Karpas-422 (cell line): ENCODE results near the gene ZNF594. TPM values are rescaled to one million over a fixed set of nuclear protein-coding genes. Genes with fewer than 3 reads are reported as not detected.
"Not testable (repeated sequence)": the region's sequence is repeated elsewhere in the genome, so short reads cannot be mapped to it uniquely, and the experiment has no call there.

Experiments
- DNase-seq: peaks from one replicate; pipeline ENCODE4 v3.0.0-alpha.2; 2015
- H2AFZ ChIP-seq: fragments of 200-600 bp; sonication (generic); 2 replicates; pipeline ENCODE4 v1.6.1; 2014; ENCODE audit warnings: antibody characterized with exemption, low read length, mixed read lengths
- H3K27ac ChIP-seq: fragments of 200-600 bp; sonication (generic); 2 replicates; pipeline ENCODE4 v1.5.1; 2014; ENCODE audit warnings: mild to moderate bottlenecking, low read length, moderate library complexity
- H3K27me3 ChIP-seq: fragments of 200-600 bp; sonication (generic); 2 replicates; pipeline ENCODE4 v1.6.1; 2014; ENCODE audit warnings: low read length, mixed read lengths
- H3K36me3 ChIP-seq: fragments of 200-600 bp; sonication (generic); 2 replicates; pipeline ENCODE4 v1.6.1; 2014; ENCODE audit warnings: low read length, mixed read lengths; ENCODE audit not compliant: insufficient read depth
- H3K4me1 ChIP-seq: fragments of 200-600 bp; sonication (generic); 2 replicates; pipeline ENCODE4 v1.6.1; 2014; ENCODE audit warnings: mild to moderate bottlenecking, low read length, mixed read lengths
- H3K4me2 ChIP-seq: fragments of 200-600 bp; sonication (generic); 2 replicates; pipeline ENCODE4 v1.6.1; 2014; ENCODE audit warnings: low read length, low read depth, mild to moderate bottlenecking; ENCODE audit not compliant: poor library complexity, severe bottlenecking
- H3K4me3 ChIP-seq: fragments of 200-600 bp; sonication (generic); 2 replicates; pipeline ENCODE4 v1.5.1; 2014; ENCODE audit warnings: mild to moderate bottlenecking, antibody characterized with exemption, low read length, mixed read lengths
- H3K79me2 ChIP-seq: fragments of 200-600 bp; sonication (generic); 2 replicates; pipeline ENCODE4 v1.6.1; 2014; ENCODE audit warnings: mild to moderate bottlenecking, low read length, mixed read lengths
- H3K9ac ChIP-seq: fragments of 200-600 bp; sonication (generic); 2 replicates; pipeline ENCODE4 v1.6.0; 2014; ENCODE audit warnings: low read length
- H3K9me2 ChIP-seq: fragments of 200-600 bp; sonication (generic), shearing (Covaris generic); replicated peaks from 2 replicates; pipeline ENCODE4 v1.6.0; 2014; ENCODE audit warnings: mild to moderate bottlenecking, low read length, moderate library complexity; ENCODE audit not compliant: insufficient read depth
- H3K9me3 ChIP-seq: fragments of 300-700, 200-600 bp; sonication (generic); 2 replicates; pipeline ENCODE4 v1.6.1; 2014; ENCODE audit warnings: low read length, mixed read lengths
- H4K20me1 ChIP-seq: fragments of 200-600 bp; sonication (generic); 2 replicates; pipeline ENCODE4 v1.6.1; 2014; ENCODE audit warnings: mild to moderate bottlenecking, antibody characterized with exemption, low read length, low read depth; ENCODE audit not compliant: insufficient read depth
- total RNA-seq: library from RNA; depleted of rRNA; stranded (reverse); fragments of >200 nt; shearing (Covaris generic); gene quantifications from 2 replicates; pipeline ENCODE4 v1.2.3, GENCODE V29; 2014; ENCODE audit warnings: low replicate concordance; rRNA removed

The ZNF594 gene
- total RNA-seq, 1 experiment from 2014 or later = 14.5 TPM

- not testable (repeated sequence) for H3K4me1 ChIP-seq, H3K27me3 ChIP-seq, H3K27ac ChIP-seq, H2AFZ ChIP-seq, H3K36me3 ChIP-seq, DNase-seq, H3K9me2 ChIP-seq, H3K4me2 ChIP-seq, H4K20me1 ChIP-seq, H3K4me3 ChIP-seq, H3K9ac ChIP-seq, H3K79me2 ChIP-seq, H3K9me3 ChIP-seq
Observed at GRCh38 chr17:5131799-5132502, 59.7 kb downstream of the ZNF594 start.

GRCh38 chr17:5131146-5131715, 60.4 kb downstream of the ZNF594 start:
- no peaks in the 10 kb centered on the region for H4K20me1 ChIP-seq
- DNase-seq = no peak
- no peak overlapping the region for H3K27ac ChIP-seq
- peaks cover 3% of the 10 kb centered on the region for H3K4me1 ChIP-seq
- no peak overlapping the region for H3K4me2 ChIP-seq
- no peak overlapping the region for H3K9ac ChIP-seq
- no peak overlapping the region for H3K4me3 ChIP-seq
- no peaks in the 10 kb centered on the region for H3K9me2 ChIP-seq
- H3K79me2 ChIP-seq = no peaks in the 10 kb centered on the region
- no peaks in the 10 kb centered on the region for H3K9me3 ChIP-seq
- no peak overlapping the region for H2AFZ ChIP-seq
- no peaks in the 10 kb centered on the region for H3K36me3 ChIP-seq
- no peaks in the 10 kb centered on the region for H3K27me3 ChIP-seq

- H3K9ac ChIP-seq, H2AFZ ChIP-seq, H3K36me3 ChIP-seq, H3K4me3 ChIP-seq, H3K79me2 ChIP-seq, H3K4me2 ChIP-seq, DNase-seq, H3K9me3 ChIP-seq, H3K27me3 ChIP-seq, H3K9me2 ChIP-seq, H3K4me1 ChIP-seq, H4K20me1 ChIP-seq, H3K27ac ChIP-seq: not testable (repeated sequence)
Observed at GRCh38 chr17:5130687-5131086, 61.0 kb downstream of the ZNF594 start.

- H3K36me3 ChIP-seq, H2AFZ ChIP-seq, H3K79me2 ChIP-seq, H3K9ac ChIP-seq, H4K20me1 ChIP-seq, H3K27ac ChIP-seq, H3K4me2 ChIP-seq, DNase-seq, H3K27me3 ChIP-seq, H3K4me1 ChIP-seq, H3K9me2 ChIP-seq, H3K4me3 ChIP-seq, H3K9me3 ChIP-seq: not testable (repeated sequence)
Observed at GRCh38 chr17:5130261-5130660, 61.4 kb downstream of the ZNF594 start.

- DNase-seq, H3K9me2 ChIP-seq, H4K20me1 ChIP-seq, H3K36me3 ChIP-seq, H3K4me2 ChIP-seq, H3K9me3 ChIP-seq, H3K79me2 ChIP-seq, H2AFZ ChIP-seq, H3K27ac ChIP-seq, H3K27me3 ChIP-seq, H3K9ac ChIP-seq, H3K4me3 ChIP-seq, H3K4me1 ChIP-seq: not testable (repeated sequence)
Observed at GRCh38 chr17:5129770-5130169, 61.9 kb downstream of the ZNF594 start.

Other genes with a start within 250 kb of the ZNF594 start
- gene PFN1, start 243.3 kb downstream of the ZNF594 start, total RNA-seq = 748 and 1,567 TPM in 2 replicates
- gene ENO3, start 240.7 kb downstream of the ZNF594 start, total RNA-seq = 31.1 and 31.6 TPM in 2 replicates
- gene SPAG7, start 224.1 kb downstream of the ZNF594 start, total RNA-seq = 24.6 and 40.7 TPM in 2 replicates
- 9.5 and 15.6 TPM in 2 replicates for gene CAMTA2, start 204.2 kb downstream of the ZNF594 start, total RNA-seq
- gene INCA1, start 194.3 kb downstream of the ZNF594 start, total RNA-seq = not detected in 2 replicates
- gene KIF1C, start 193.9 kb downstream of the ZNF594 start, total RNA-seq = 10.2 and 19.0 TPM in 2 replicates
- gene SLC52A1, start 156.4 kb downstream of the ZNF594 start, total RNA-seq = not detected in 2 replicates
- 0.63 and 0.72 TPM in 2 replicates for gene ZFP3, start 113.4 kb downstream of the ZNF594 start, total RNA-seq
- 11.3 and 19.7 TPM in 2 replicates for gene ZNF232, start 80.0 kb downstream of the ZNF594 start, total RNA-seq
- not detected in 2 replicates for gene USP6, start 75.8 kb downstream of the ZNF594 start, total RNA-seq
- gene SCIMP, start 43.0 kb upstream of the ZNF594 start, total RNA-seq = 0.67 TPM in 1 of 2 replicates, not detected in the other
- 16.2 and 20.3 TPM in 2 replicates for gene RABEP1, start 90.4 kb upstream of the ZNF594 start, total RNA-seq
- 113 and 116 TPM in 2 replicates for gene NUP88, start 227.8 kb upstream of the ZNF594 start, total RNA-seq
- 53.5 and 67.5 TPM in 2 replicates for gene RPAIN, start 228.3 kb upstream of the ZNF594 start, total RNA-seq
- 314 and 361 TPM in 2 replicates for gene C1QBP, start 247.3 kb upstream of the ZNF594 start, total RNA-seq